Activated B cell treated with CpG ODN at 0.5 μM for 24 hours (primary cell): ENCODE data around the gene HK2. TPM values are rescaled to one million over a fixed set of nuclear protein-coding genes. Genes with fewer than 3 reads are reported as not detected.
"Not testable (repeated sequence)": the region's sequence is repeated elsewhere in the genome, so short reads cannot be mapped to it uniquely, and the experiment has no call there.

ENCODE experiments used
- ATAC-seq: fragments of 200-7000 bp; cut with Tn5 transposase; one replicate; pipeline ENCODE4 v1.10.0; 2021; ENCODE audit warnings: low read depth, mild to moderate bottlenecking, moderate library complexity
- CTCF ChIA-PET: fragments of 350-600 bp; sonication (Branson Sonifier 250); formaldehyde crosslinking; loops from one replicate; lab custom pipeline; 2021; ENCODE audit warnings: antibody characterized with exemption; lab: Charles Lee
- POLR2A ChIA-PET: fragments of 350-600 bp; sonication (Branson Sonifier 250); formaldehyde crosslinking; loops from one replicate; lab custom pipeline; 2021; ENCODE audit warnings: antibody characterized with exemption; lab: Charles Lee
- DNase-seq: peaks from one replicate; pipeline ENCODE4 v3.0.0; 2022
- H3K27ac Mint-ChIP-seq: one replicate; pipeline ENCODE4 v1.8.0; 2020; ENCODE audit warnings: mixed read lengths
- H3K27me3 Mint-ChIP-seq: one replicate; pipeline ENCODE4 v1.8.0; 2021; ENCODE audit warnings: mixed read lengths
- H3K36me3 Mint-ChIP-seq: one replicate; pipeline ENCODE4 v1.8.0; 2021; ENCODE audit warnings: low read depth, mixed read lengths
- H3K4me1 Mint-ChIP-seq: one replicate; pipeline ENCODE4 v1.8.0; 2021; ENCODE audit warnings: mixed read lengths
- H3K4me3 Mint-ChIP-seq: one replicate; pipeline ENCODE4 v1.8.0; 2020; ENCODE audit warnings: mild to moderate bottlenecking, mixed read lengths
- H3K9me3 Mint-ChIP-seq: one replicate; pipeline ENCODE4 v1.8.0; 2020; ENCODE audit warnings: mixed read lengths
- CTCF ChIP-seq: fragments of 200-600 bp; IDR thresholded peaks from one replicate; pipeline ENCODE4 v1.8.0; 2022; ENCODE audit warnings: antibody characterized with exemption, mild to moderate bottlenecking
- intact Hi-C: fragments of 100-400 bp; cut with micrococcal nuclease; formaldehyde crosslinking; loops from one replicate; pipeline ENCODE4 v1.15.1; 2024
- total RNA-seq: library from RNA; stranded (reverse); gene quantifications from 2 replicates; pipeline ENCODE4 v1.2.3, GENCODE V29; 2022

HK2 gene
- total RNA-seq, 1 donor from 2014 or later: 15.3 TPM

GRCh38 chr2:74854401-74854800, 20.5 kb downstream of the HK2 start:
- Mint-ChIP-seq H3K36me3 (peaks cover 23% of the 10 kb centered on the region), H3K4me3 (no peak overlapping the region), H3K27ac (no peak overlapping the region), H3K27me3 (no peaks in the 10 kb centered on the region), H3K9me3 (no peaks in the 10 kb centered on the region), H3K4me1 (peaks cover 34% of the 10 kb centered on the region)
- ChIA-PET CTCF (no interaction called here), POLR2A (no interaction called here)
- TF ChIP-seq CTCF: no peak
- no peak for DNase-seq
- intact Hi-C loops: no loop called here
- ATAC-seq: no peak

GRCh38 chr2:74855114-74855707, 21.3 kb downstream of the HK2 start:
- ATAC-seq, DNase-seq, H3K9me3 Mint-ChIP-seq, POLR2A ChIA-PET, H3K4me3 Mint-ChIP-seq, H3K27ac Mint-ChIP-seq, CTCF ChIA-PET, intact Hi-C loops, H3K27me3 Mint-ChIP-seq: not testable (repeated sequence)
- Mint-ChIP-seq H3K4me1 (peaks cover 26% of the 10 kb centered on the region), H3K36me3 (peaks cover 24% of the 10 kb centered on the region)

- POLR2A ChIA-PET: no interaction called here
- CTCF ChIA-PET: no interaction called here
- Mint-ChIP-seq H3K4me3 (no peak overlapping the region), H3K36me3 (peaks cover 27% of the 10 kb centered on the region), H3K27ac (no peak overlapping the region), H3K4me1 (peaks cover 17% of the 10 kb centered on the region), H3K27me3 (no peaks in the 10 kb centered on the region), H3K9me3 (no peaks in the 10 kb centered on the region)
- TF ChIP-seq CTCF: no peak
- DNase-seq (no peak), ATAC-seq (no peak)
- intact Hi-C loops: no loop called here
Observed at GRCh38 chr2:74856004-74856578, 22.2 kb downstream of the HK2 start.

- TF ChIP-seq CTCF: no peak
- ChIA-PET CTCF (no interaction called here), POLR2A (no interaction called here)
- Mint-ChIP-seq H3K4me1 (peaks cover 12% of the 10 kb centered on the region), H3K4me3 (no peak overlapping the region), H3K9me3 (no peaks in the 10 kb centered on the region), H3K36me3 (peaks cover 27% of the 10 kb centered on the region), H3K27me3 (no peaks in the 10 kb centered on the region), H3K27ac (no peak overlapping the region)
- intact Hi-C loops: no loop called here
- ATAC-seq (no peak), DNase-seq (no peak)
Observed at GRCh38 chr2:74856599-74856998, 22.7 kb downstream of the HK2 start.

- POLR2A ChIA-PET: no interaction called here
- DNase-seq: no peak
- H3K36me3 Mint-ChIP-seq: peaks cover 27% of the 10 kb centered on the region
- no peak overlapping the region for H3K4me3 Mint-ChIP-seq
- H3K27ac Mint-ChIP-seq: no peak overlapping the region
- no peak for ATAC-seq
- TF ChIP-seq CTCF: no peak
- CTCF ChIA-PET: no interaction called here
- H3K9me3 Mint-ChIP-seq: no peaks in the 10 kb centered on the region
- H3K27me3 Mint-ChIP-seq: no peaks in the 10 kb centered on the region
- peaks cover 7% of the 10 kb centered on the region for H3K4me1 Mint-ChIP-seq
- intact Hi-C loops: no loop called here
Observed at GRCh38 chr2:74857215-74857614, 23.3 kb downstream of the HK2 start.
